Renal cortical epithelial cell (primary cell): ENCODE results near the gene OSM. TPM values are rescaled to one million over a fixed set of nuclear protein-coding genes. Genes with fewer than 3 reads are reported as not detected.

Experiments used
- DNase-seq: peaks from one replicate; pipeline ENCODE4 v3.0.0-alpha.2; 2011; ENCODE audit warnings: low read depth
- total RNA-seq: library from RNA; depleted of rRNA; stranded (reverse); fragments of >200 nt; gene quantifications from 2 replicates; pipeline ENCODE4 v1.2.3, GENCODE V29; 2014

Gene OSM
- total RNA-seq, 1 donor from 2014 or later = not detected

DNA sequence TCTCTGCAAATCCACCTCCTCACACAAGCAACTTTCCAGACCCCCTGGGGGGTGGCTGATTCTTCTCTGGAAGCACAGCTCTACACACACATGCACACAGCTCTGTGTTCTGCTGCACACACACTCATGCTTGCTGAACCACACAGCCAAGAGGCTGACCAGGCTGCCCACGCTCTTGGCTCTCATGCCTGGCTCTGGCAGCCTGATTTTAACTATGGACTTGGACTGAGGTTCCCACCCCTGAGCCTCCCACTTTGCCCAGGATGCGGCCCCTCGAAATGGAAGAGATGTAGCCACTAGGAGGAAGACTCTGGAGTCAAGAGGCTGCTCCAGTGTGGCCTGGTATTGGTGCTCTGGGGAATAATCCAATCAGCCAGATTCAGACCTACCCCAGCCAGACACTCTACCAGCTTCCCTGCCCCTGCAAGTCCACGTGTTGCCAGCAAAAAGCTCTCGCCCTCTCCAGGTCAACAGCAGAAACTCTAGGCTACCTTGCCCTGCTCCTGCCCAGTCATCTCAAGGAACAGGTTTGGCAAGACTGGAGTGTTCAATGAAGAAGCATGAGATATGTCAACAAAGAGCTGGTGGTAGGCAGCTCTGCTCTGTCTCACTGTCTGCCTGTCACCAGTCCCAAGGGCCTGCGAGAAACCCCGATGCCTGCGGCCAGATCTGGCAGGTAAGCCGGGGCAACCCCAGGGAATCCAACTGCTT, 31.5 kb upstream of the OSM start:
- peak; percentile 28 for DNase-seq

DNA sequence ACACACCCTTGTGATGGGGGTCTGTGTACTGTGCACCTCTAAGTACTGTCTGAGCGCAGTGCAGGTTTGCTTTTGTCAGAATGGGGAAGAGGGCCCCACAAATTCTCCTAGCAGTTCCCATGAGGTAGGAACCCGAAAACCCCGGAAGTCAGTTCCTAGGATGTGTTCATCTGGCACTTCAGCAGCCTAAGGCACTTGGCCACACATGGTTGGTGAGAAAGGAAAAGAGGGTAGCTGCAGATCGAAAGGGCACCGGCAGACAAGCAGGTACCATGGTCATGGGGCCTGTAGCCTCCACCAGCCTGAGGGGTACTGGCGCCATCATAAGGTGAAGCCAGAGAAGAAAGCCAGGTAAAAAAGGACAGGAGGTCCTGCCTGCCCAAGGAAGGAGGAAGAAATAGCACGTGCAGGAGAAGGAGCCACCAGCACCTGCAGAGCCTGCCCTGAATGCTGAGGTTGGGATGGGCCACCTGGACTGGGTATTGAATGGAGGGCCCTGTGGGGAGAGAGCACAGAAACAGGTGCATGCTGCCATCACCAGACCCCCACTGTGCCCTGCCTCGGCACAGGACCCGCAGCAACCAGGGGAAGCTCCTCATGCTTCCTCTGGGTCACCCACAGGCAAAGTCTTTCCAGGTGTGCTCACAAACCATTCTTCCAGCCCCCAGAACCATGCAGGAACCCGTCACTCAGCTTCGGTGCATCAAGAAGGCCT, 30.8 kb upstream of the OSM start:
- no peak for DNase-seq

DNA sequence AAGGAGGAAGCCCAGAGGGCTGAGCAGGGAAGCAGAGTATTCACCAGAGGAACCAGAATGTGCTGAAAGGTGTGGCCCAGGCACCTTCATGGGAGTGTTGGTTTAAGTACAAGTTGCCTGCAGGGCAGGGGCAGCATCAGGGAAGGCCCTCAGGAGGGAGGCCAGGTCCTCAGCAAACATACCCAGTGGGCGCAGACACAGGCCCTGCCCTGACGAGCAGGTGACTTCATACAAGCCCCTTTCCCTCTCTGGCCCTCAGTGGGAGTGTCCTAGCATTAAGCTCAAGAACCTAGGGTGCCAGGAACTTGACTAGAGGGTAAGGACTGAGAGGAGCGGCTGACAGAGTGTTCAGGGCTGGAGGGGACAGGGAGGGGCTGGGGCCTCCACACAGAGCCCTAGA, 30.2 kb upstream of the OSM start:
- no peak for DNase-seq

DNA sequence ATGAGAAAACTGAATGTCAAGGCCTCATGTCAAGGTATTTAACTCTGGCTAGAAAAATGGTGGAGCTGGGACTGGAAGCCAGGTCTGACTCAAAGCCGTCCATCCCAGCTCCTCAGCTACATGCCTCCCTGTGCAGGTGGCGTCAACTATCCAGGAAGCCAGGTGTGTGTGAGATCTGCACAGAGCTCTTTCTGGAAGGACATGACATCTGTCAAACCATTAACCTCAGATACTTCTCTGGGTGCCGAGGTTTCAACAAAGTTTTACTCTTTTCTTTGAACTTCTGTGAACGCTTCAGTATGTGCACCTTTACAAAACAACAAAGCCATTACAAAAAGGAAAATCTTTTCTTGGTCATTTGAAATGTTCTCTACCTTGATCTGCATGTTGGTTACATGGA, 29.7 kb upstream of the OSM start:
- DNase-seq = no peak

DNA sequence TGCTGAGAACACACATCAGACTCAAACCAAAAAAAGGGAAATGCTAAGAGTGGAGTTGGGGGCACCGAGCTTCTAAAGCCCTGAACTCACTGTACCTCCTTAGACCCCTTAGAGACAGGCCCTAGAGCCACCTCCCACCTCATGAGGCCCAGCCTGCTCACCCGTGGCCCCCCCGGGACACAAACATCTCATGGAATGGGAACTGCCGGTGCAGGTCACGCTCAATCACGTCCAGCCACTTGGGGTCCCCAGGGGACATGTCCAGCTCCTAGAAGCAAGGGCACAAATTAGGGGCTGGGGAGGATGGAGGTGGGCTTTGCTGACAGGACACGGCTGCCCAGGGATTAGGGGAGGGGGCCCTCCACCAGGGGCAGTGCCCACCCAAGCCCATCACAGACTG, 28.9 kb upstream of the OSM start:
- no peak for DNase-seq

DNA sequence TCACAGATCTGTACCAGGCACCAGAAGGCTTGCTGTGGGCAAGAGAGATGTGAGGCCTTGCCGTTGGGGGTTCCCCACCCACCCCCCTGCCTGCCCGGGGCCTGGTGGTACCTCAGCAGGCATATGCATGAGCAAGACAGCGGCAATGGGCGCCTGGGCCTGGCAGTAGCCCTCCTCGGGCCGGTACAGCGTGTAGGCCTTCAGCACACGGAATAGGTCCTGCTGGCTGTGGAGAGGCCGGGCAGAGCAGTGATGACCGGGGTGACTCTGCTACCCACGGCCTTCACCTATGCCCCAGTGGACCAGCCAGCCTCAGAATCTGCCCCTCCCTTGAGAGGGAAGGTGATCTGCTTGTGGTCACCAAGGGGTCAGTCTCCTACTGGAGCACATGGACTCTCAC, 28.2 kb upstream of the OSM start:
- DNase-seq = no peak

DNA sequence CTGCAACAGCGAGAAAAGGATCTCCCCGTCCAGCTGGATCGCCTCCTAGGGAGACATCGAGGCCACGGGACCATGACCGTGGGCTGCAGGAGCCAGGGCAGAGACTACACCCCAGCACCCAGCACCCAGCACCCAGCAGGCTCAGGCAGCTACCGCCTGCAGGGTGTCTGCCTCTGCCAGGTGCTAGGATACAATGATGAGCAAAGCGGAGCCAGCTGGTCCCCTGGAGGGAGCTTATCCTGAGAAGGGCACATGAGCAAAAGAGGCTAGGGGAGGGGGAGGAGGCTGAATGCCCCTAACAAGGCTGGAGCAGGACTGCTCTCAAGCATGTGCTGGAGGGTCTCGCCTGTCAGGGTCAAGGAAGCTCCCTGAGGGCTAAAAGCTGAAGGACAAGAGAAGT, 27.4 kb upstream of the OSM start:
- no peak for DNase-seq

DNA sequence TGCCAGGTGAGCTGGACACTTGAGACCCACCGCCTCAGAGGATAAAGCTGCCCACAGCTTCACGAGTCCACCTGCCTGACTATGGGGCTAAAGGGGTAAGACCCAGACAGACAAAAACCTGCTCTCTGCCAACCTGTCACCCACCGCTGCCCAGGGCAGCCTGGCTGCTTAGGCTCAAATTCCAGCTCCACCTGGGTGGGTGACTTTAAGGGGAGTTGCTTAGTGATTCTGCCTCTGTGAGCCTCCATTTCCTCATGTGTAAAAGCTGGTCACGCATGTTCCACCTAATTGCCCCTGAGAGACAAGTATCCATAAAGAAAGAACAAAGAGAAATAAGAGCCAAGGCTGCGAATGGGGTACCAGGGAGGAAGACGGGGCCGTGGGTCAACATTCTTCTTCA, 26.4 kb upstream of the OSM start:
- no peak for DNase-seq

DNA sequence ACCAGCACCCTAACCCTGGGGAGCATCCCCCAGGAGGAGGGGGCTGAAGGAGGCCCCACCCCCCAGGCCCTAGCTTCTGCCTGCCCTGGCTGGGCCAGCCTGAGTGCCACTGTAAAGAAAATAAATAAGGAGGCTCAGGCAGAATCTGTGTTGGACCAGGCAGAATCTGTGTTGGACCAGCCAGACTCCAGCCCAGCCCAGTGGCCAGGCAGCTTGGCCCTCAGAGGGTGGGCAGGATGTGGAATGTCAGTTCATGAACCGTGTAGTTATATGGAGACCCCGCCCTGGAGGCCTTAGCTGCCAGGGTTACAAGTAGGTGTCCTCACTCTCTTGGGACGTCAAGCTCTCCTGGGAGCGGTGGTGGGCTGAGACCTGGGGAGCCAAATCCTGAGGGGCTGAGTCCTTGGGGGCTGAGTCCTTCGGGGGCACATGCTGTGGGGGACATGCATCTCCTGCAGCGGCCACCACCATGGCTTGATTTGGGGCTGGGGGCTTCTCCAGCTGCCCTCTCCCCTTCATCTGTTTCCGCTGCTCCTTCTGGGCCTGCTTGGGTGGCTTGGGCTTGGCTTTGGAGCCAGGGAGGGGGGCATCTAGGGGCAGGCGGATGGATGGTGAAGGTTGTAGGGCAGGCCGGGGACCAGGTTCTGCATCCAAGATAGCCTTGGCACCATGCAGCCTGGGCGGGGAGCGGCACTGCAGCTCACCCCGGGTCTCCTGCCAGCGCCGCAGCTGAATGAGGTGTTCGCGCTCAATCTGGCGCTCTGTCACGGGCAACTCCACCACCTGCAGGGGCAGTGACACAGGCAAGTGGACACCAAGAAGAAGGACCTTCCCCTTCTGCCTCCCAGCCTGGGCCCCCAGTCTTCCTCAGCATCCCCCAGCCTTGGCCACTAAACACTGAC, 25.7 kb upstream of the OSM start:
- no peak for DNase-seq

DNA sequence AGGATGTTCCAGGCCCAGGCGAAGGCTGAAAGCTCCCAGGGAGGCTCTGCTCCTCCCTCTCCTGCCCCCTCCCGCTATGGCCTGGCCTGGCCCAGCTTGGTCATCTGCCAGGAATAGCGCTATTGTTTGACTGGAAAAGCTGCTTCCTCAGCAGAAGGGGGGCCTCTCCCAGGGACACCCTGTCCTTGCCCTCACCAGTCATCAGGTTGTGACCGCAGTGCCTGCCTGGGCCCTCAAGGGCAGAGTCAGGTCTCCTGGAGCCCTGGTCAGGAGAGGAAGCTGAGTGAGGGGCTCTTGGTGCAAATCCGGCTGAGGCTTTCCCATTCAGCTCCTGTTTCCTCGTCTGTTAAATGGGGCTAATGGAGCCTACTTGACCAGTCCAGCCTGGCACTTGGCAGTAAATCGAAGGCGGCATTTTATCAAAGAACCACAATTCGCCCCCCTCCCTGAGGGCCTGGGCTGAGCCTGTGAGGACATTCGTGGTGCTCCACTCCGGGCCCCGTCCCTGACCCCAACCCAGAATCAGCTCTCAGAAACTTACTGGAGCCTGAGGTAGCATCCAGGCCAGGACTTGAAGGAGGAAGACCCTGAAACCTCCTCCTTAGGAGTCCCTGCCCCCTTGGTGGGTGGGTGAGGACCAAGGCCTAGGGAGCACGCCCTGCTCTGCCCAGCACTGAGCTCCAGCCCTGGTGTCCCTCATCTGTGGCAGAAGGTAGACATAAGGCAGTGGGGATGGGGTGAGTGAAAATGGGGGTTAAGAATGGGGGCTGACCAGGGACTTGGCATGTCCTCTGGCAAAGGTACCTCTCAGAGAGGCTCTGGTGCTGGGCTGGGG, 24.6 kb upstream of the OSM start:
- peak; percentile 70 for DNase-seq

DNA sequence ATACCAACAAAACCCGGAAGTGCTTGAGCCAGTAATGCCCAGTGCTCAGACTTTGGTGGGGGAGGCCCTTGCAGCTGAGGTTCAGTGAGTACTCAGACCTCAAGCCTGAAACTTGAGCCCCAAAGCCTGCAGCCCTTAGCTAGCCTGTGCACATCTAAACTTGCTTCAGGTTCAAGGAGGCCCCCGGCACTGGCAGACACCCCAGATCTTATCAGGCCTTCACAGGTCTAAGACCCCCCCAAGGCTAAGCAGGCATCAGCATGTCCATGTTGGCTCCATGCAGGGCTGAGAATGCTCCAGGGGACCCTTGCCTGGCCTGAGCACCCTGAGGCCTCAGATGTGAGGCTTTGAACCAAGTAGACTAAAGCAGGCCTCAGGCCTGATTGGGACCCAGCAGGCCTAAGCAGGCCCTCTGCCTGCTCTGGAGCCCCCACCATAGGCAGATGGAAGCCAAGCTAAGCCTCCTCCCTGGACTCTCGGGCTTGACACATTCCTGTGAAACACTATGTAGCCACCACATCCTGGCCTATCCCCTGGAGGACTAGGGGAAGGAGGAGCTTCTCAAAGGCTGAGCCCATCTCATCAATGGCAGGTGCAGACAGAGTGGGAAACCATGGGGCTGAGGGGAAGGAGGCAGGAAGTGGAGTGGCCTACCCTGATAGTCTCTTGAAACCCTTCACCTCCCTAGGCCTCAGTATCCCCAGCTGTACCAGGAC, 23.8 kb upstream of the OSM start:
- peak; percentile 72 for DNase-seq

DNA sequence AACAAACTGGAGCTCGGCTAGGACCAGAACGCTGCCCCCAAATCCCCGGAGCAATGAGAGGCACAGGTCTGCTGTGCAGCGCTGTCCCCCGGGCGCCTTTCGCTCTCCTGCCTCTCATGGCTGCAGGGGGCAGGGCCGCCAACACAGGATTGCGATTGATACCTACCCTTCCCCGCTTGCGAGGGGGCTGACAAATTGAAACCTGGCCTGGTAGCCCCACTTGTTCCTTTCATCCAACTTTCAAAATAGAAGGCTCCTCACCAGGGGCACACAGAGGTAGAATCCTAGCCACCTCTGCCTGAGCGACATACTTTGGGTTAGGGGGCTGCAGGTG, 23.3 kb upstream of the OSM start:
- DNase-seq = no peak

DNA sequence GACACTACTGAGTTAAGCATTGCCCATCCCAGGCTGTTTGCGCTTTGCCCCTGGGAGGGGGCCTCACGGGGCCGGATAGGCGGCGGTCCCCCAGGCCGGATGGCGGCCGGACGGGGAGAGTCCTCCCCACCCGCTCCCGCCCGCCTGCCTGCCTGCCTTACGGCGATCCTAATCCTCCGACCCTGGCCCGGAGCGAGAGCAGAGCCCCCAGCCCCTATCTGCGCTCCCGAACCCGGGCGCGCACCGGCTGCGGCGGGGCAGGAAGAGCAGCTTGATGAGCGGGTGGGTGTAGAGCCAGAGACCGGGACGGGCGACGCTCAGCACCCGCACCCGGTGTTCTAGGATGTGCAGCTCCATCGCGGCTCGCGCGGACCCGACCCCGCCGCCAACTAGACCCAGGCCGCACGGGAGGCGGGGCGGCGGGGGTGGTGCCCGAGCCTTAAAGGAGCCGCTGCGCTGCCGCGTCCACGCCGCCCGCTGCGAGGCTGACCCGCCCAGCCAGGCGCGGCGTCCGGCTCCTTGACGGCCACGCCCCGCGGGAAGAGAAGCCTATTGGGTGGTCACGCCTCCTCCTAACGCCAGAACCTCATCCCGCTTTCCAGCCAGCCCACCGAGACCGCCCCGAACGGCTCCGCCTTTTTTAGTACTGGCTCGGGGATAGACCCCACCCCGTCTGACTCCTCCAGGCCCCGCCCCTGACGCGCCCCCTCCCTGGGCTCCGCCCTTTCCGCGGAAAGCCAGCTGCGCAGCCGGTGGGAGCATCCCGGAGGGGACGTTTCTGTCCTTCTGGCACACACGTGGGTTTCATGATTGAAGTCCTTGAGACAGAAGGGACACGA, 22.7 kb upstream of the OSM start, which contains the start of gene CASTOR1:
TSS of gene CASTOR1 (minus strand) at position 365 of the 839 bp plus-strand sequence. CDS start at position 357, 8 bp downstream.
- DNase-seq = peak; percentile 96

DNA sequence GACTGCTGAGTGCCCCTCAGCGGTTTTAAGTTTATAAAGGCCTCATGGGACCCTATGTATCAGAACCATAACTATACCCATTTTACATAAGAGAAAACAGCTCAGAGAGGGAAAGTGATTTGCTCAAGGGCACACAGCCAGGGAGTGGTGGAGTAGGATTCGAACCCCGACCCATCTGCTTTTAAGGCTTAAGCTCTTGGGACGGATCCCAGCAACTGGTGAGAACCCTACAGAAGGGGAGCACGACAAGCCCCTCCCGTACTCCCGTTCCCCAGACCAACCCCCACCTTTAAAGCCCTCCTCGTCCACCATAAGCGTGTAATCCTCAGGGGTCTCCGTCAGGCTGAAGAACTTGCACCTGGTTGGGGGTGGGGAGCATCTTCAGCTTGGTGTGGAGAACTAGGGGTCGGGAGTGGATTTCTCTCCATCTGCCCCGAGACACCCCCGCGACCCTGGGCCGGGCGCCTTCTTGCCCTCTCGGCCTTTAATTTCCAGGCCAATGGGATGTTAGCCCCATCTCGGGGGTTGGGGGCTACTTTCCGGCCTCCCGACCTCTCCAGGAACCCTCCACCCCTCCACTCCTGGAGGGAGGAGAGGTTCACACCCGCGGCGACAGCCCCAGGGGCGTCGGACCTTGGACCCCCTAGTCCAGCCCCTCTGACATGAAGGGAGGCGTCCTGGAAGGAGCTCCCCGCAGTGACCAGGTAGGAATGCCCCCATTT, 21.9 kb upstream of the OSM start:
- DNase-seq = no peak

DNA sequence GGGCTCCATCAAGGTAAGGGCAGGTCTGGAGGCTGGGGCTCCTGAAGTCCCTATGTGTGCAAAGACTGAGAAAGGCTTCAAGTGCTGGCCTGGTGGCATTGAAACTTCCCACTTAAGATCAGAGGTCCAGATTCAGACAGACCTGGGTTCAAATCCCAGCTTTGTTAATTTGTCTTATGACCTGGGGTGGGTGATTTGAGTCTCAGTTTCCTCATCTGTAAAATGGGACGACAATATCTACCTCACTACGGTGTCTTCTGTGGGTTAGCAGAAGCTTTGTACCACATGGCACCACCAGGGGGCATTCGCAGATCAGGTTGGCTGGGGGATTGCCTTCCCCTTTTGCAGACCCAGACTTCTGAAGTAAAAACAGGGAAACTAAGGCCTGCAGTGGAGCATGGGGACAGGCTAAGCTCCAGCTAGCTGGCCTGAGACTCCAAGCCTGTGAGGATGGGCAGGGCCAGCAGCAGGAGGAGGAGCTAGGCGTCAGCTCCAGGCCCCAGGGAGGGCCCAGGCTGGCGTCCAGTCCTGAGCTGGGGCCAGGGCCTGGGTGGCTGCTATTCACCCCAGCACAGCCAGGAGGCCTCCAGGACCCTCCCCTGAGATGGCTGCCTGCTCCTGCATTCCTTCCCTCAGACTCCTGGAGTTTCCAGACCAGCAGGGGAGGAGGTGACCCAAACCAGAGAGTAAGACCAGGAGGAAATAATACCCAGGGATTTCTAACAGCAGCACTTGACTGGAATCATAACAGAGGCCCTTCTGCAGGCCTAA, 21.2 kb upstream of the OSM start:
- DNase-seq = peak; percentile 91

DNA sequence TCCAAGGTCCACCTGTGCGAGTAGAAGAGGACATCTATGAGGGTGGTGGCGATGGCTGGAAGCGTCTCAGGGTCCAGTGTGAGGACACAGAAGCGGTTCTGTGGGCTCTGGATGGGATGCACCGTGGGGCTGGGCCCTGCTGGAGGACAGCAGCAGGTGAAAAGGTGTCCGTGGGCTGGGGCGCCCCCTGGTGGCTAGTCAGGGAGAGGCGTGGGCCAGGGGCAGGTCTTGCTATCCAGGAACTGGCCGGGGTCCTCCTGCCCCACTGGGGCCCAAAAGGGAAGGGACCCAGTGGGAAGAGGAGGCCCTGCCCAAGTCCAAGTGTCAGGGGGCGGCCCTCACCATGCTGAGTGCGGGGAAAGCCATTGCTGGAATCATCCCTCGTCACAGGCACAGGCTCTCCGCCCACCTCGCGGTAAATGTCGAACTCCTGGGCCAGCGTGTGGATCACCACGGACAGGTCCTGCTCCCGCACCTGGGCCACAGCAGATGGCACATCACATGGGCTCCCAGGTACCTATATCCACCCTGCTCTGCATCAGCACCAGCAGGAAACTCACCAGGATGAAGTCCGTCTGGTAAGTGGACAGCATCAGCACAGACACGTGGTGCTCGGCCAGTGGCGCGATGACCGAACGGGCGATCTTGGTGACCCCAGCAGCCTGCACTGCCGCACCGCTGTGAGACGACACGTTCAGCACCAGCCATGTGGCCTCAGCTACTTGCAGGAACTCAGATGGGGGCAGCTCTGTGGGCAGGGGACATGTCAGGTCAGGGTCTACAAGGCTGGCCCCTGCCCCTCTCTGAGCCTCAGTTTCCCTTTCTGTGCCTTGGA, 20.4 kb upstream of the OSM start:
- peak; percentile 36 for DNase-seq

DNA sequence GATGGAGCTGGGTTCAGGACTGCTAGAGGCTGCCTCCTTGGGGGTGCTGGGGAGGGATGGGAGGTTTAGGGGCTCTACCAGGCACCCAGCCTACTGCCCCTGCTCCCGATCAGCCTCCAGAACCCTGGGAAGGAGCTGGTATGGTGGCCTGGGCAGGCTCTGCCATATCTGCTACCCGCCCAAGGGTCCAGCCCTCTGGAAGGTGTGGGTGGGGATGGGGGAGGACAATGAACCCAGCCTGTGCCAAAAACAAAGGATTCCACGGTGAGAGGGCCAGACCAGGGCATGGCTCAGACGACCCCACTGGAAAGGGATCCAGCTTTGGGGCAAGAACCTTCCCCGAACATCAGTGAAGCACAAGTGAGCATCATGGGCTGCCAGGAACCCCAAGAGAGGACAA, 19.7 kb upstream of the OSM start:
- no peak for DNase-seq

DNA sequence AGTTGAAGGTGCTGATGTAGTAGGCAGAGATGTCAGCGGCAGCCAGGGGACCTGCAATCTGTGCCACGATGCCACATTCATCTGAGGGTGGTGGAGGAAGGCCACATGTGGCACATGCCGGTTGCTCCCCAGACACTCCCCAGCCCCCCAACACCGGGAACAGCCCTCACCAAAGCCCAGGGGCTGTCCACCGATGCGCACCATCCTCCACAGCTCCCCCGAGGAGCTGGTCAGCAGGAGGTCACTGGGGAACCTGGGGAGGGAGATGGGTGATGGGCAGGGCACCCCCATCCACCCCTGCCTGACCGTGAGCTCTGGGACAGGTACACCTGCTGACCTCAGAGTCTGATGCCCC, 19.2 kb upstream of the OSM start:
- no peak for DNase-seq
